Measurements from ENCODE around the gene PPIL1. TPM values are rescaled to one million over a fixed set of nuclear protein-coding genes. Genes with fewer than 3 reads are reported as not detected.

Gene PPIL1
- polyA plus RNA-seq, 3 donors, result 43.2 to 56.6 (median 56.2) TPM

DNA sequence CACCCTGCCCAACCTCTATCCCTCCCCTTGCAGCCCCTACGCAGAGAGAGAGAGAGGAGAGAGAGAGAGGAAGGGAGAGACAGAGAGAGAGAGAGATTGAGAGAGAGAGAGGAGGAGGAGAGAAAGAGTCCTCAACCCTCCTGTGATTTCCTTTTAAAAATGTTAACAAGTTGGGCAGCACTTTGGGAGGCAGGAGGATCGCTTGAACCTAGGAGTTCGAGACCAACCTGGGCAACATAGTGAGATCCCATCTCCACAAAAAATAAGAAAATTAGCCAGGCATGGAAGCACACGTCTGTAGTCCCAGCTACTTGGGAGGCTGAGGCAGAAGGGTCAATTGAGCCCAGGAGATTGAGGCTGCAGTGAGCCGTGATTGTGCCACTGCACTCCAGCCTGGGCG lies 65.4 kb downstream of the PPIL1 start:
- DNase-seq (ENCODE audit: extremely low read depth in 1 of 11, low read depth in 9 of 11, low spot score in 4 of 11), result no peak

GRCh38 chr6:36808634-36809033 lies 66.0 kb downstream of the PPIL1 start:
- no peak for DNase-seq (ENCODE audit: extremely low read depth in 1 of 11, low read depth in 9 of 11, low spot score in 4 of 11)

GRCh38 chr6:36807750-36808149 lies 66.9 kb downstream of the PPIL1 start:
- no peak for DNase-seq (ENCODE audit: extremely low read depth in 1 of 11, low read depth in 9 of 11, low spot score in 4 of 11)

DNA sequence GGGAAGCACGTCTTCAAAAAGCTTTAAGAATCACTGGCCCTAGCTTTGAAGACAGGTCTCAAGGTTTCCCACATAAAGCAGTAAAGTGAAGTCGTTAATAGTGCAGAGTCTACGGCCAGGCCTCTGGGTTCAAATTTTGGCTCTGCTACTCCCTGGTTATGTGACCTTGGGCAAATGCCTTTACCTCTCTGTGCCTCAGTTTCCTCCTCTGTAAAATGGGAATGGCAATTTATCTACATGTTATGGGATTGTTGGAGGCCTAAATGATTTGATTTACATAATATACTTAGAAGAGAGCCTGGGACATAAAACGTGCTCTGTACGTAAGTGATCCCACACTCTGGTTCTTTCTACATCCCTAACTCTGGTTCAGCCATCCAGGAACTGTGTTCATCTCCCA lies 67.5 kb downstream of the PPIL1 start:
- no peak for DNase-seq (ENCODE audit: extremely low read depth in 1 of 11, low read depth in 9 of 11, low spot score in 4 of 11)

DNA sequence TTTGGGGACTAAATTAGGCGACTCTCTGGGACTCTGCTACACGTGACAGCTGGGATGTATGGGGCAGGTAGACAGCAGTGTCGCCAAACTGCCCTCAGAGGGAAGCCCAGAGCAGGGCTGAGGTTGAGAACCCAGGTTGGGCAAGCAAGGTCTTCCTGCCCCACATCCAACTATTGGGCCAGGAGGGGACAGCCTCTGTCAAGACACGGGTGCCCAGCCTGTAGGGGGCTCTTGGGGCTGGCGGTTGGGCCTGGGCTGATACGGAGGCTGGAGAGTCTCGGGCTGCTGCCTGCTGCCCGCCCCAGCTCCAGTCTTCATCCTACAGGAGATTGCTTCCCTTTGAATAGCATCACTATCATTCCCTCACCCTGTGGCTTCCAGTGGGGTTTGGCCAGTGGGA lies 68.7 kb downstream of the PPIL1 start:
- no peak for DNase-seq (ENCODE audit: extremely low read depth in 1 of 11, low read depth in 9 of 11, low spot score in 4 of 11)

DNA sequence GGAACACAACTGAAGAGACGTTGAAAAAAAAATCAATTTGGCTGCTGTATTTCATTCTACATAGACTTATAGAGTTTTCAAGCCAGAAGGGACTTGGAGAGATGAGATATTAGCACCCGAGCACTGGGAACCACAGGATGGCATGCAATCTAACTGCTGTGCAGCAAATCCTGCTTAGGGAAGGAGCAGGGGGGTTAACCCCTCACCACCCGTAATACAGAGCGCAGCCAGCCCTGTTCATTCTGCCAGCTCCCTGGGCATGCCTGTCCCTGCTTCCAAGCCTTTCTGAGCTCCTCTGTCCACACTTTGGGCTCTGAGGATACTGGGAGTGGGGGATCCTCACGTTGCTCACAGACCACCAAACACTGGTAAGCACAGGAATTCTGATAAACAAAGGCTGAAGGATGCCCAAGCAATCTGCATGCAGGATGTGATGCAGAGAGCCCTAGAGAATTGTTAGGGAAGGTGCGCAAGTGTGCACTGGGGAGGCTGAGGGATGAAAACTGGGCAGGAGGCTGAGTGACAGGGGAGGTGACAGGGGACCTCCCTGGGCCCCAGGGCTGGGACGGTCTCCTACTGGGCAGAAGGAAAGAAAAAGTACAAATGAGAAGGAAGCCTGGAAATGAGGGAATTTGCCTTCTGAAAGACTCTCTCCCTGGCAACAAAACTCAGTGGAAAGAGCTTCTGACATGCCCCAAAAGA lies 69.4 kb downstream of the PPIL1 start:
- DNase-seq (ENCODE audit: extremely low read depth in 1 of 11, low read depth in 9 of 11, low spot score in 4 of 11), result no peak

Other genes starting within 250 kb of the PPIL1 start
- 10 to 100 TPM in 2 of 3 donors, 1 to 10 TPM in 1; 8.4 to 12.9 (median 10.2) TPM for gene CDKN1A, start 196.1 kb downstream of the PPIL1 start, polyA plus RNA-seq (ENCODE audit: insufficient read length in 3 of 3)
- gene RAB44, start 177.0 kb downstream of the PPIL1 start, polyA plus RNA-seq (ENCODE audit: insufficient read length in 3 of 3), result under 1 TPM; 0.06 to 0.08 (median 0.06) TPM
- 10 to 100 TPM; 12.8 to 17.1 (median 13.2) TPM for gene CPNE5, start 35.4 kb downstream of the PPIL1 start, polyA plus RNA-seq (ENCODE audit: insufficient read length in 3 of 3)
- gene C6orf89, start 11.1 kb upstream of the PPIL1 start, polyA plus RNA-seq (ENCODE audit: insufficient read length in 3 of 3), result 10 to 100 TPM; 43.6 to 47.4 (median 46.6) TPM
- 1 to 10 TPM; 1.1 to 4.0 (median 1.1) TPM for gene PI16, start 79.9 kb upstream of the PPIL1 start, polyA plus RNA-seq (ENCODE audit: insufficient read length in 3 of 3)
- gene MTCH1, start 111.4 kb upstream of the PPIL1 start, polyA plus RNA-seq (ENCODE audit: insufficient read length in 3 of 3), result 100 to 1,000 TPM; 146 to 187 (median 167) TPM
- 1 to 10 TPM; 1.3 to 3.1 (median 2.7) TPM for gene FGD2, start 130.9 kb upstream of the PPIL1 start, polyA plus RNA-seq (ENCODE audit: insufficient read length in 3 of 3)